ENCODE data around the gene TOX2.

Gene TOX2

GRCh38 chr20:43968341-43969000 is 53.8 kb downstream of the TOX2 start:
- TF ChIP-seq EZH2phosphoT487 (IDR thresholded peaks at IDR 0.05; ENCODE audit: borderline replicate concordance, low read length) = no peak
- TF ChIP-seq CTCF (IDR thresholded peaks at IDR 0.05; ENCODE audit: low read depth, low read length, poor library complexity, severe bottlenecking) = no peak
- Histone ChIP-seq H3K27me3 (ENCODE audit: control insufficient read depth, low read length) (peaks cover 6% of the 10 kb centered on the region; the same call in 1 of the 2 replicates), H3F3A (ENCODE audit: control insufficient read depth, insufficient read depth) (no peaks in the 10 kb centered on the region), H3K36me3 (ENCODE audit: control insufficient read depth, low read length) (no peaks in the 10 kb centered on the region), H3K27ac (ENCODE audit: low read depth, low read length) (no peak overlapping the region), H3K9me3 (ENCODE audit: control insufficient read depth, insufficient read depth, low read length) (no peaks in the 10 kb centered on the region), H3K4me3 (ENCODE audit: low read length) (no peak overlapping the region), H4K20me1 (ENCODE audit: control insufficient read depth, insufficient read depth, low read depth, low read length) (no peaks in the 10 kb centered on the region), H3K4me1 (ENCODE audit: control insufficient read depth, low read length) (no peaks in the 10 kb centered on the region), H3K9me2 (replicated peaks; ENCODE audit: control insufficient read depth, low read length) (no peaks in the 10 kb centered on the region), H3K4me2 (ENCODE audit: low read length) (no peak overlapping the region), H3K79me2 (ENCODE audit: control insufficient read depth, low read length) (no peaks in the 10 kb centered on the region)

- no peak for TF ChIP-seq EZH2phosphoT487 (IDR thresholded peaks at IDR 0.05; ENCODE audit: borderline replicate concordance, low read length)
- TF ChIP-seq CTCF (IDR thresholded peaks at IDR 0.05; ENCODE audit: low read depth, low read length, poor library complexity, severe bottlenecking) = no peak
- H4K20me1 ChIP-seq (ENCODE audit: control insufficient read depth, insufficient read depth, low read depth, low read length) = no peaks in the 10 kb centered on the region
- no peak overlapping the region for H3K27ac ChIP-seq (ENCODE audit: low read depth, low read length)
These were observed 54.4 kb downstream of the TOX2 start for GRCh38 chr20:43969028-43969447.

GRCh38 chr20:43969501-43970182 is 55.0 kb downstream of the TOX2 start:
- Histone ChIP-seq H3K4me3 (ENCODE audit: low read length) (no peak overlapping the region), H3K27ac (ENCODE audit: low read depth, low read length) (no peak overlapping the region), H3K9me2 (replicated peaks; ENCODE audit: control insufficient read depth, low read length) (no peaks in the 10 kb centered on the region), H3K36me3 (ENCODE audit: control insufficient read depth, low read length) (no peaks in the 10 kb centered on the region), H3K79me2 (ENCODE audit: control insufficient read depth, low read length) (no peaks in the 10 kb centered on the region), H3K4me1 (ENCODE audit: control insufficient read depth, low read length) (no peaks in the 10 kb centered on the region), H3K4me2 (ENCODE audit: low read length) (no peak overlapping the region), H3F3A (ENCODE audit: control insufficient read depth, insufficient read depth) (no peaks in the 10 kb centered on the region), H3K9me3 (ENCODE audit: control insufficient read depth, insufficient read depth, low read length) (no peaks in the 10 kb centered on the region), H3K27me3 (ENCODE audit: control insufficient read depth, low read length) (peaks cover under 1% of the 10 kb centered on the region; the same call in 1 of the 2 replicates), H4K20me1 (ENCODE audit: control insufficient read depth, insufficient read depth, low read depth, low read length) (no peaks in the 10 kb centered on the region)
- TF ChIP-seq CTCF (IDR thresholded peaks at IDR 0.05; ENCODE audit: low read depth, low read length, poor library complexity, severe bottlenecking) (no peak), EZH2phosphoT487 (IDR thresholded peaks at IDR 0.05; ENCODE audit: borderline replicate concordance, low read length) (no peak)

More at GRCh38 chr20:43969028-43969447, 54.4 kb downstream of the TOX2 start:
- no peaks in the 10 kb centered on the region for H3F3A ChIP-seq (ENCODE audit: control insufficient read depth, insufficient read depth)
- peaks cover 6% of the 10 kb centered on the region; the same call in 1 of the 2 replicates for H3K27me3 ChIP-seq (ENCODE audit: control insufficient read depth, low read length)
- no peaks in the 10 kb centered on the region for H3K9me2 ChIP-seq (replicated peaks; ENCODE audit: control insufficient read depth, low read length)
- no peak overlapping the region for H3K4me3 ChIP-seq (ENCODE audit: low read length)
- H3K9me3 ChIP-seq (ENCODE audit: control insufficient read depth, insufficient read depth, low read length) = no peaks in the 10 kb centered on the region
- no peaks in the 10 kb centered on the region for H3K4me1 ChIP-seq (ENCODE audit: control insufficient read depth, low read length)
- H3K4me2 ChIP-seq (ENCODE audit: low read length) = no peak overlapping the region
- no peaks in the 10 kb centered on the region for H3K79me2 ChIP-seq (ENCODE audit: control insufficient read depth, low read length)
- no peaks in the 10 kb centered on the region for H3K36me3 ChIP-seq (ENCODE audit: control insufficient read depth, low read length)
